NCI-H748 (cell line): ENCODE measurements around the gene BIN1.

Experiments
- DNase-seq: peaks from one replicate; lab custom pipeline; 2025; ENCODE audit not compliant: unreplicated experiment; lab: John Stamatoyannopoulos, UW

The BIN1 gene

DNA sequence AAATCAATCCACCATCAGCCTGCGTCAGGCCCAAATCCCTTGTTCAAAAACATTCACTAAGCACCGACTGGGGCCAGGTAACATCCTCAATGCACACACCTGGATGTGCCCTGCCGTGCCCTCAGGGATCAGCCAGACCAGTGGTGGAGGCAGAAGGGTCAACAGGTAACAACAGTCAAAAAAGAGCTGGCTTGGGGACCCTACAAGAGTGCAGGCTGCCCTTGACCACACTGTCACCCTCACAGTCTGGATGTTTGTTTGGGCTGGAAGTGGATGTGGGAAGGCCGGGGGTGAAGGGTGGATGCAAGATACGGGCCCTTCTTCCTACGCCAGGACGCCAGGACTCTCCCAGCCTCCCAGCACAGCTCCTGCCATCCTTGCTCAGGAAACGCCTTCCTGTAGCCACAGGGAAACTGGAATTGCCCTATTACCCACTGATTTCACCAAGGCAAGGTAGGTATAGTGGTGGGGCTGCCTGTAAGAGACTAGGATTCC, 2.7 kb downstream of the BIN1 start:
- DNase-seq = no peak

DNA sequence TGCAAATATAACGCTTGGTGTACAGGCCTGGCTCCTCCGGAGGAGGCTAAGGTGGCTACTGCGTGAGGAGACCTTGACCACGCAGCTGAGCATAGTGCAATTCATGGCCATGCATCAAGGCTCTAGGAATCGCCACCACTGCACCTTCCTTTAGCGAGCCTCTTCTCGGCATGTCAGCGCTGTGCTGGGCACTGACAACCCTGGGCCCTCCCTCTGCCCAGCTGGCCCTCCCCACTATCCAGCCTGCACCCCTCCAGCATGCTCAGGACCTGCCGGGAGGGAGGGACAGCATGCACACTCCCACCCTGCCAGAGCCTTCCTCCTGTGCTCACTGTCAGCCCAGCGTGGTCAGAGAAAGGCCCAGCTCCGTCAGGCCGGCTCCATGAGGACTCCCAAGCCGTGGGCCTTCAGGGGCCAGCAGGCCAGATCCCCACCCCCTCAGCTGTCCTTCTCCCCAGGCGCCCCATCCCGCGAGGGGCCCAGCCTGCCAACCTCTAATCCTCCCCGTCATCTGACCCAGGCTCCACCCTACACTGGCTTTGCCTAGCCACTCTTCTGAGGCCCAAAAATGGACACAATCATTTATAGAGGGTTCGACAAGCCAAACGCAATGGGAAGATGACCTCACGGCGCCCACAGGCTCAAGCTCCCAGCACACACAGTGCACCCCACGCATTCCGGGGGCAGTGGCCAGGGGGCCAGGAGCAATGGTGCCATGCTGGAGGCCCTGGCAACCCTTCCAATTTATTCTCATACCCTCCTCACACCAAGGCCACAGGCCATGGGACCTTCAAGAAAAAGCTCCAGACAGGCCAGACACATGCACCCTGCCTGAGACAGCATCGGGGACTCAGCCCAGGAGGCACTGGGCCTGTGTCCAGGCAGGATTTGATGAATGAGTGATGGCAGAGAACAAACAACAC, 3.5 kb downstream of the BIN1 start:
- no peak for DNase-seq

DNA sequence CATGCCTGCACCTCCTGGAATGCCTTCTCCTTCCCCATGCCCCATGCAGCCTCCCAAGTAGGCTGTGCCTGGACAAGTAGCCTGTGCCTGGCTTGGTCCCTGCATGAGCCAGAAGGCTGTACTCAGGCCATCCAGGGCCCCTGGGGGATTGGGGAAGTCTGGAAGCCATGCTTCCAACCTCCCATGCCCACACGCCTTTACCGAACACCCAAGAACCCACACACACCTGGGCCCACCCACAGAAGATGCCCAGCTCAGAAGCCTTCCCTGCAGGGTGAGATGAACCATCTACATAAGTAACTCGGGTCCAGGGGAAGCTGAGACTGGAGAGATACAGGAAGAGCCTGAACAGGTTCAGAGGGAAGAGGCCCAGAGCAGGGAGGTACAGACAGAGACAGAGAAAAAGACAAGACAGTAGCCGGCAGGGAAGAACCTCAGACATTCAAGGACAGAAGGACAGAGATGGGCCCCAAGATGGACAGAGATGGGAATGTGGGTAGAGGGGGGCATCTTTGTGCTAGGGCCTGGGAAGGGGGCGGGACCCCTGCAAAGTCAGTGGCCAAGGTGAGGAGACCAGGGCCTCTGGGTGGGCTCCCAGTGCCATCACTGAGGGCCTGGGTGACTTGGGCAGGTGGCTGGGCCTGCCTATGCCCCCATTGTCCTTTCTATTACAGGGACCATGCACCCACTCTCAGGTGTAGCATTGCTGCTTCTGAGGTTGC, 4.3 kb downstream of the BIN1 start:
- DNase-seq = no peak

DNA sequence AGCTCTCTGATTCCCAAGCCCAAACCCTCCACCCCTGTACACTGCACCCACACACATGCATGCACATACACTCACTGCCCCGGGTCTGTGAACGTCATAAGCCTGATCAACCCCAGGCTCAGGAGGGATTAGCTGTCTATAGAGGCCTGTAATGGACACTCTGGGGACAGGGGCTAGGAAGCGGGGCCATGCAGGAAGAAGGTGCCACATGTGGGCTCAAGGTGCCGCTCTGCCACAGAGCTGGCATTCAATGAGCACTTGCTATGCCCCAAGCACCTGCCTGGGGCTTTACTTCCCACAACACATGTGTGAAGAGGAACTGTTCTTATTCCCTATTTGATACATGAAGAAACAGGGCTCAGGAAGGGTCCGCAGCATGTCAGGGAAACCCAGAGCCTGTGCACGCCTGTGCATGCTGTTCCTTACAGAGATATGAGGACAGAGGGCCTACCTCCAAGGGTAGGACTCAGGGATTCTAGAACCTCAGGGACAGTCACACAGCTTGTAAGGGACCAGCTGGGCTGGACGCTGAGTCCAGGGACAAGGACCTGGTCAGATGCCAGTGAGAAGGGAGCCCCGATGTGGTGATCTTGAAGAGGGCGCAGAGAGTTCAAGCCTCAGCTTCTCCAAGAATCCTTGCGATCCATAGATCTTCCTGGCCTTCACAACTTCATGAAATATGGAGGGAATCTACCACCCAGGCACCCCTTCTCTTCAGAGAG, 5.0 kb downstream of the BIN1 start:
- DNase-seq = no peak

DNA sequence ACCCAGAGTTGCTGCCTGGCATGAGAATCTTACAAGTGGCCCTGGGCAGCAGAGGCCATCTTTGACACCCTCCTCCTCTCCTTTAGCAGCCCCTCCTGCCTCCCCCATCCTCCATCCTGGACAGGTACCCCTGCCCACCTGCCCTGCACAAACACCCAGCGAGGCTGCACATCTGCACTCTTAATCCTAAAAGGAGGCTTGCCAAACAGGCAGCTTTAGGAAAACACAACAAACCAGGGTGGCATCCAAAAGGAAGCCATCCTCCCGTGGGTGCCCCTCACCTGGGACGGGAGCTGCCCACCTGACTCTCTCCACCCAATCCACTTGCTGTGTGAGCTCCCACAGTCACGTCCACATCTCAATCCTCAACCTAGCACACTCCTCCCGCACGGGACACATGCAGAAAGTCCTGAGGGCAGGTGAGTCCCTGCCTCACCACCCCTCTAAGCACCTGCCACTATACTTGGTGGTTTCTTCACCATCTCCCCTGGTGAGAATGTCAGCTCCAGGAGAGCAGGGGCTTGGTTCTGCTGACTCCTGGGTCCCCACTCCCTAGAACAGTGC, 5.8 kb downstream of the BIN1 start:
- no peak for DNase-seq

- DNase-seq = peak; percentile 18
Observed at GRCh38 chr2:127100251-127101047, 6.5 kb downstream of the BIN1 start.

DNA sequence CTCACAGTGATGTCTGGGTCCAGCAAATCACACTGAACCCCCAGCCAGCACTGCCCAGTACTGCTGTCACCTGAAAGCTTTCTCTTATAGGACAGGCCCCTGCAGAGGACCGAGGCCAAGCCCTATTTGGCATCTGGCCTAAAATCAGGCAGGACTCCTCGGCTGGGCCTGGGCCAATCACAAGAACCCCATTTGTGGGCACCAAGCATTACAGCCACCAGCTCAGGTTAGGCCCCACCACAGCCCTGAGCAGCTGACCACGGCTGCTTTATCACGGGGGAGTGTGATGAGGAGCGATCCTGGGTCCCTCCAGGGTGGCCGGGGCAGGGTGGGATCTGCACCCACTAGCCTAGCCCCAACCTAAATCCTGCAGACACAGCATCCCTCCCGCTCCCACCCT, 8.2 kb downstream of the BIN1 start:
- no peak for DNase-seq

GRCh38 chr2:127097841-127098651, 8.9 kb downstream of the BIN1 start:
- DNase-seq = no peak

DNA sequence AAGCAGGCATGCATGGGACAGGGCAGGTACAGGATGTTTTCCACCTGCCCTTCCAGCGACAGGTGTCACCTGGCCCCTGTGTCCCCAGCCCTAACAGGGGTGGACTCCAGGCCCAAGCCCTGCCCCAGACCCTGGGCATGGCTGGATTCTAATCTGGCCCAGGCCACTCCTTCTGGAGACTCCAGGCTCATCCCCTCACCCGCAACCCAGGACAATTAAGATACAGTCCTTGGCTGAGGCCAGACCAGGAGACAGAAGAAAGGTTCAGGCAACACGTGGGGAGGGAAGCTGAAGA, 9.5 kb downstream of the BIN1 start:
- DNase-seq = no peak

DNA sequence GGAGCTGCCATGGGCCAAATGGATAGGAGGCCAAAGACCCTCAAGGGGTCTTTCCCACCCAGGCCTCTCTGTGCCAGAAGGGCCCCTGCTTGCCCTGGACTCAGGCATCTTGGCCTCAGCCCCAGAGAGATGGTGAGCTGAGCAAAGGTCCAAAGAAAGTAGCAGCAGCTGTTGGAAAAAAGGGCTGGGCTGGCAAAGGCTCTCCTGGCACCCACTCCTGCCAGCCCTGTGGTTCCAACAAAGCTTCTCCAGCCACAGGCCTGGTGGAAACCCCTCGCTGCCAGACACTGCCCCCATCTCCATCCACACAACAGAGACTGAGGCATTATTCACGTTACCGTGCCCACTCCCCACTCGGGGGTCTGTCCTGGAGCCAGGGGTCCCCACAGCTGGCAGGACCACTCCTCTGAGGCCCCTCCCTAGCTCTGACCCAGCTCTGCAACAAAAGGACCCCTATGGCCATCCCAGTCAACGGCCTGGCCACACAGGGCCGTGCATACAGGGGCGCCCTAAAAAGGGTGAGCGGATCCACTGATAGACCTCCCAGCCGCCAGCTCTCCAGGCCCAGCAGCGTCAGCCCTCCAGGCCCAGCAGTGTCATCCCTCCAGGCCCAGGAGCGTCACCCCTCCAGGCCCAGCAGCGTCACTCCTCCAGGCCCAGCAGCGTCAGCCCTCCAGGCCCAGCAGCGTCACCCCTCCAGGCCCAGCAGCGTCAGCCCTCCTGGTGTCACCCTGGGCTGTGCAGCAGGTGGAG, 10.1 kb downstream of the BIN1 start:
- DNase-seq = no peak

DNA sequence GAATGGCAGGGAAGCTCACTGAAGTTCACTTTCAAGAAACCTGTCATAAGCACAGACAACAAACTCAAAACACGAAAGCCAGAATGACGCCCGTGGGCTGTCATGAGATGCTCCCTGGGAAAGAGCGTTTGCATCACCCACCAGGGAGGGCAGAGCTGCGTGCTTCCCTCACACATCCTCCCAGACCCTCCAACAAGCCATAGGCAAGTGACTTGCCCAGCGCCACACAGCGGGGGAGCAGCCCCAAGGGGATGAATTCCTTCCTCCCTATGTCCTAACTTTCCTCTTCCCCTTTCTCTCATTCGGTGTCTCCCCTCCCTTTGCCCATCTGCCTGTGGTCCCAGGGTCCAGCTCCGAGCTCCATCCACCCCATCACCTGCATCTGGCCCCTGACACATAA, 10.7 kb downstream of the BIN1 start:
- DNase-seq = no peak

- no peak for DNase-seq
Observed at GRCh38 chr2:127095784-127096183, 11.2 kb downstream of the BIN1 start.

GRCh38 chr2:127095367-127095641, 11.7 kb downstream of the BIN1 start:
- DNase-seq = no peak

DNA sequence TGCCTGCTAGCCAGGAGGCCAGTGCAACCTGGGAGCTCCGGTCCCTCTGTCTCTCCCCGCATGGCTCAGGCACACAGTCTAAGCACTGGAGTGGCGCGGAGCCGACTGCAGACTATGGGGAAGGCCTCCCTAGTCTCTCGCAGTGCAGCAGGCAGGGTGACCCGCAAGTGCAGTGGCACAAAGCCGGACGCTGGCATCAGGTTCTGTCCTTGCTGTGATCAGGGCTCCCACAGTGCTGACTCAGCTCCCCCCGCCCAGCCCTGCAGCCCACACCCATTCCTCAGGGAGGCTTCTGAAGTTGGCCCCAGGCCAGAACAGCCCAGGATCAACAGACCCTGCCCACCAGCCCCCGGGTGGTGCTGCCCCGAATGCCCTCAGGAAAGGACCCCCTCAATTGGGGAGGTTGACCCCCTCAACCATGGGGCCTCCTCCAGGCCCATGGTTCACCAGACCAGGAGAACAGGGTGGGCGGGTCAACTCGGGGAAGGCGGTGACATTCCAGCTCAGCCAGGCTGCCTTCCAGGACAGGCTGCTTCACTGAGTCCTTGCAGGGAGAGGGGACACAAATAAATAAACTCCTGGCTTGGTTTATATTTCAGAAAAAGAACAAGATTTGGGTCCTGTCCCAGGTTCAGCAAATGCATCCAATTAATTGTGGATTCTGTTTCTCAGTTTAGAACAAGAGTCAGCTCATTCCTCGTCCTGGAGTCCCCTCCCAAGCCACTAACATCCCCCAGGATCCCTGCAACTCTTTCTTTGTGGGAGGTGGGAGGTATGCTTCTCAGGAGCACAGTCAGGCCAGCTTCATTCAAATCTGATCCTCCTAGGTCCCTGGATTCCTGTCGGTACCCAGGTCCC, 12.2 kb downstream of the BIN1 start:
- DNase-seq = no peak

- no peak for DNase-seq
Observed at GRCh38 chr2:127093648-127094210, 13.2 kb downstream of the BIN1 start.

GRCh38 chr2:127092901-127093516, 13.9 kb downstream of the BIN1 start:
- DNase-seq = no peak

DNA sequence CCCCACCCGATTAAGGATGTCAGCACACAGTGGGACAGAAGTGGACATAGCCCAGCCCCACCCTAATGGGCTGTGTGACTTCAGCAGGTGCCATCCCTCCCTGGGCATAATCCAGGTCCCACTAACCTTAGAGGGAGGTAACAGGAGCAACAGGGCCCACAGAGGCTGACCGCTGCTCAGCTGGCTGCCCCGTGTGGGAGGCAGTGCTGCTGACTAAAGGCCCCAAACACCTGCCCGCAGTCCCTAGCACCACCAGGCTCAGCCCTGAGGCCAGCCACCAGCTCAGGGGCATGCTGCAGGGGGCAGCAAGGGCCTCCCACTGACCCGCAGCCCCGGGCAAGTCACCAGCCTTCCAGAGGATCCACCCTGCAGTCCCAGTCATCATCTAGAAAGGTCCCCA, 14.6 kb downstream of the BIN1 start:
- DNase-seq = no peak

GRCh38 chr2:127091886-127092285, 15.1 kb downstream of the BIN1 start:
- no peak for DNase-seq
